ENCODE measurements around the gene SFI1.

- TF ChIP-seq, protein P1, sequence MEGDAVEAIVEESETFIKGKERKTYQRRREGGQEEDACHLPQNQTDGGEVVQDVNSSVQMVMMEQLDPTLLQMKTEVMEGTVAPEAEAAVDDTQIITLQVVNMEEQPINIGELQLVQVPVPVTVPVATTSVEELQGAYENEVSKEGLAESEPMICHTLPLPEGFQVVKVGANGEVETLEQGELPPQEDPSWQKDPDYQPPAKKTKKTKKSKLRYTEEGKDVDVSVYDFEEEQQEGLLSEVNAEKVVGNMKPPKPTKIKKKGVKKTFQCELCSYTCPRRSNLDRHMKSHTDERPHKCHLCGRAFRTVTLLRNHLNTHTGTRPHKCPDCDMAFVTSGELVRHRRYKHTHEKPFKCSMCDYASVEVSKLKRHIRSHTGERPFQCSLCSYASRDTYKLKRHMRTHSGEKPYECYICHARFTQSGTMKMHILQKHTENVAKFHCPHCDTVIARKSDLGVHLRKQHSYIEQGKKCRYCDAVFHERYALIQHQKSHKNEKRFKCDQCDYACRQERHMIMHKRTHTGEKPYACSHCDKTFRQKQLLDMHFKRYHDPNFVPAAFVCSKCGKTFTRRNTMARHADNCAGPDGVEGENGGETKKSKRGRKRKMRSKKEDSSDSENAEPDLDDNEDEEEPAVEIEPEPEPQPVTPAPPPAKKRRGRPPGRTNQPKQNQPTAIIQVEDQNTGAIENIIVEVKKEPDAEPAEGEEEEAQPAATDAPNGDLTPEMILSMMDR (IDR thresholded peaks at IDR 0.05), result no peak
- no peak for TF ChIP-seq POLR2A (IDR thresholded peaks at IDR 0.05)
Observed at GRCh38 chr22:31449506-31449905, 46.8 kb upstream of the SFI1 start.

Data from heart left ventricle (tissue), 13 donors.